ENCODE data around the gene GPC5. TPM values are rescaled to one million over a fixed set of nuclear protein-coding genes. Genes with fewer than 3 reads are reported as not detected.

Gene GPC5
- total and polyA plus RNA-seq, 2 donors (not counting 3 experiments of a cell fraction or from before 2014, with no cell fraction given) = 0.59 to 0.97 TPM

DNA sequence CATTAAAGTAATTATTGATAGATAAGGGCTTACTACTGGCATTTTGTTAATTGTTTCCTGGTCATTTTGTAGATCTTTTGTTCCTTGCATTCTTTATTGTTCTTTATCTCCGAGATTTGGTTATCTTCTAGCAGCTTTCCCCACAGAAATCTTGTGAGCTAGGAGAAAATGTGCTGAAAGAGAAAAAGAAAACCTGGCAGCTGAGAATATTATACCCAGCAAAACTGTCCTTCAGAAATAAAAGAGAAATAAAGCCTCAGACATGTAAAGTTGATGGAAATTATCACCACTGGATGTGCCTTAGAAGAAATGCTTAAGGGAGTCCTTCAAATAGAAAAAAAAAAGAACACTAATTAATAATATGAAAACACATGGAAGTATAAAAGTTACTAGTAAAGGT is 1363.3 kb downstream of the GPC5 start:
- no peaks in the 10 kb centered on the region for H3K36me3 ChIP-seq (ENCODE audit: control insufficient read depth in 2 of 2, extremely low read depth in 1 of 2, insufficient read depth in 2 of 2, low read length in 2 of 2)
- no peak overlapping the region for H3K4me2 ChIP-seq (ENCODE audit: insufficient read depth, low read length)
- no peak overlapping the region for H3K27ac ChIP-seq (ENCODE audit: insufficient read depth, low read depth, low read length)
- no peak overlapping the region for H2AFZ ChIP-seq (ENCODE audit: low read depth, low read length)
- no TSS peak for BruUV-seq (replicated peaks)
- ChIA-PET CTCF (no interaction called here), POLR2A (no interaction called here)
- FAIRE-seq (no peak), DNase-seq (ENCODE audit: low read depth, low spot score) (no peak)
- H3K9ac ChIP-seq (replicated peaks; ENCODE audit: extremely low read depth, insufficient read depth, low read length) = no peak overlapping the region
- intact Hi-C loops (cut with micrococcal nuclease) (no loop called here), dilution Hi-C loops (cut with MboI; ENCODE audit: extremely low pct_ligation_motif_present, low sequenced_read_pairs) (no loop called here)
- no peaks in the 10 kb centered on the region for H3K27me3 ChIP-seq (ENCODE audit: control insufficient read depth in 2 of 2, insufficient read depth in 2 of 2, low read length in 2 of 2)
- peaks cover 7% of the 10 kb centered on the region for H3K9me3 ChIP-seq (replicated peaks; ENCODE audit: control insufficient read depth, insufficient read depth, low read length)
- H3K9me1 ChIP-seq (replicated peaks; ENCODE audit: control insufficient read depth, extremely low read depth, insufficient read depth, low read length) = no peaks in the 10 kb centered on the region
- H3K4me1 ChIP-seq (ENCODE audit: control insufficient read depth, extremely low read depth, insufficient read depth, low read length) = no peaks in the 10 kb centered on the region
- H3K4me3 ChIP-seq (replicated peaks in 1 of 3; ENCODE audit: insufficient read depth in 1 of 3, low read depth in 1 of 3, low read length in 3 of 3) = no peak overlapping the region
- H3K79me2 ChIP-seq (ENCODE audit: control insufficient read depth, insufficient read depth, low read length) = no peaks in the 10 kb centered on the region
- no peak for TF ChIP-seq POLR2AphosphoS5 (IDR thresholded peaks at IDR 0.05; ENCODE audit: insufficient read depth, low read depth, low read length)
- TF ChIP-seq, protein P1, sequence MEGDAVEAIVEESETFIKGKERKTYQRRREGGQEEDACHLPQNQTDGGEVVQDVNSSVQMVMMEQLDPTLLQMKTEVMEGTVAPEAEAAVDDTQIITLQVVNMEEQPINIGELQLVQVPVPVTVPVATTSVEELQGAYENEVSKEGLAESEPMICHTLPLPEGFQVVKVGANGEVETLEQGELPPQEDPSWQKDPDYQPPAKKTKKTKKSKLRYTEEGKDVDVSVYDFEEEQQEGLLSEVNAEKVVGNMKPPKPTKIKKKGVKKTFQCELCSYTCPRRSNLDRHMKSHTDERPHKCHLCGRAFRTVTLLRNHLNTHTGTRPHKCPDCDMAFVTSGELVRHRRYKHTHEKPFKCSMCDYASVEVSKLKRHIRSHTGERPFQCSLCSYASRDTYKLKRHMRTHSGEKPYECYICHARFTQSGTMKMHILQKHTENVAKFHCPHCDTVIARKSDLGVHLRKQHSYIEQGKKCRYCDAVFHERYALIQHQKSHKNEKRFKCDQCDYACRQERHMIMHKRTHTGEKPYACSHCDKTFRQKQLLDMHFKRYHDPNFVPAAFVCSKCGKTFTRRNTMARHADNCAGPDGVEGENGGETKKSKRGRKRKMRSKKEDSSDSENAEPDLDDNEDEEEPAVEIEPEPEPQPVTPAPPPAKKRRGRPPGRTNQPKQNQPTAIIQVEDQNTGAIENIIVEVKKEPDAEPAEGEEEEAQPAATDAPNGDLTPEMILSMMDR (IDR thresholded peaks at IDR 0.05; ENCODE audit: extremely low read depth in 1 of 2, insufficient read depth in 1 of 2, low read depth in 1 of 2, low read length in 2 of 2) = no peak
- TF ChIP-seq EZH2 (IDR thresholded peaks at IDR 0.05; ENCODE audit: borderline replicate concordance, low read depth, low read length, severe bottlenecking) = no peak
- TF ChIP-seq GATA2 (IDR thresholded peaks at IDR 0.05; ENCODE audit: insufficient read depth, insufficient read length, low read depth, low read length) = no peak
- TF ChIP-seq MAX (IDR thresholded peaks at IDR 0.05; ENCODE audit: insufficient read depth, insufficient read length) = no peak
- TF ChIP-seq POLR2A (IDR thresholded peaks at IDR 0.05; ENCODE audit: low read depth, low read length) = no peak
- TF ChIP-seq JUN (IDR thresholded peaks at IDR 0.05; ENCODE audit: borderline replicate concordance, insufficient read depth, insufficient read length, low read depth) = no peak
- no peak for TF ChIP-seq MYC (IDR thresholded peaks at IDR 0.05; ENCODE audit: low read depth, low read length)
- no peak for TF ChIP-seq FOS (IDR thresholded peaks at IDR 0.05; ENCODE audit: borderline replicate concordance, insufficient read depth, low read length)
- H4K20me1 ChIP-seq (replicated peaks; ENCODE audit: control insufficient read depth, extremely low read depth, insufficient read depth, low read length) = no peaks in the 10 kb centered on the region

Data from endothelial cell of umbilical vein (primary cell).